ENCODE measurements around the gene FNIP2. TPM values are rescaled to one million over a fixed set of nuclear protein-coding genes. Genes with fewer than 3 reads are reported as not detected.

Gene FNIP2
- total and polyA plus RNA-seq, 9 of the 15 experiments (the other 6 are each of a cell fraction or from before 2014, with no cell fraction given), result 1.7 to 15.5 (median 8.3) TPM

- TF ChIP-seq THRB (CRISPR knock-in tag; conservative IDR thresholded peaks at IDR 0.05) (no peak), ZBTB8A (IDR thresholded peaks at IDR 0.05; ENCODE audit: partially characterized antibody) (no peak), GTF2A2 (tag; IDR thresholded peaks at IDR 0.05) (no peak), ZNF146 (CRISPR knock-in tag; IDR thresholded peaks at IDR 0.05; ENCODE audit: unreplicated experiment) (no peak), DIDO1 (tag; IDR thresholded peaks at IDR 0.05; ENCODE audit: low read depth) (no peak), CHD2 (IDR thresholded peaks at IDR 0.05; ENCODE audit: low read depth, low read length) (no peak), TEAD1 (CRISPR knock-in tag; IDR thresholded peaks at IDR 0.05) (no peak)
These were observed 57.2 kb downstream of the FNIP2 start (continued) for GRCh38 chr4:158826057-158826456.

GRCh38 chr4:158826882-158827281 is 58.1 kb downstream of the FNIP2 start:
- ChIA-PET POLR2A (interaction anchor here (1.0 to 1.7 kb wide), 4 partner anchors 11 to 336 kb away, joined by 3 to 7 read pairs (median 4); no protein-coding TSS in a partner anchor), CTCF (ENCODE audit: low intra/inter-chr PET ratio) (no interaction called here)
- ATAC-seq (peak; percentile 13), DNase-seq (ENCODE audit: extremely low read depth in 1 of 4, low spot score in 3 of 4) (no peak), FAIRE-seq (no peak)
- no TSS peak for BruUV-seq (replicated peaks)
- in situ Hi-C loops (cut with MboI), result no loop called here
- Histone ChIP-seq H3K4me1 (replicated peaks in 1 of 2; ENCODE audit: control insufficient read depth in 2 of 2, insufficient read depth in 2 of 2, low read length in 2 of 2) (peaks cover 13 to 47% of the 10 kb centered on the region in 2 experiments; a peak in 4 of 5 replicates), H3K79me2 (ENCODE audit: control insufficient read depth, insufficient read depth, low read length) (no peaks in the 10 kb centered on the region; the same call in 2 of the 3 replicates), H3K9me1 (ENCODE audit: control insufficient read depth, insufficient read depth, low read length) (no peaks in the 10 kb centered on the region), H4K20me1 (replicated peaks; ENCODE audit: control insufficient read depth, insufficient read depth, low read length) (no peaks in the 10 kb centered on the region), H3K4me2 (ENCODE audit: insufficient read depth, low read length) (no peak overlapping the region), H3K9ac (ENCODE audit: insufficient read depth in 1 of 2, low read depth in 2 of 2, low read length in 2 of 2) (no peak overlapping the region), H3K36me3 (ENCODE audit: control insufficient read depth, insufficient read depth, low read length) (peaks cover 10% of the 10 kb centered on the region; the same call in 2 of the 3 replicates), H3K9me3 (replicated peaks; ENCODE audit: control insufficient read depth, insufficient read depth, low read depth, low read length) (no peaks in the 10 kb centered on the region), H3K27me3 (ENCODE audit: control insufficient read depth in 2 of 2, insufficient read depth in 2 of 2, low read length in 2 of 2) (no peaks in the 10 kb centered on the region; a peak in 1 of 5 replicates), H3K4me3 (no peak overlapping the region), H3K27ac (ENCODE audit: extremely low read depth, low read depth, low read length) (no peak overlapping the region), H2AFZ (ENCODE audit: low read depth, low read length) (no peak overlapping the region)
- 14% methylated on average over 1 of the region's 1 CpG for WGBS (ENCODE audit: insufficient coverage, low coverage, missing lambda C conversion rate)
- intact Hi-C loops (cut with micrococcal nuclease), result loop anchor here (10.0 kb wide), 1 partner anchor 52 kb away; no protein-coding TSS in a partner anchor
- no peak for TF ChIP-seq MAFG (tag; conservative IDR thresholded peaks at IDR 0.05)
- no peak for TF ChIP-seq ZNF277 (CRISPR knock-in tag; IDR thresholded peaks at IDR 0.05; ENCODE audit: borderline replicate concordance)
- TF ChIP-seq KAT2B (IDR thresholded peaks at IDR 0.05; ENCODE audit: low read depth, low read length), result no peak
- TF ChIP-seq CREB1 (IDR thresholded peaks at IDR 0.05), result no peak
- no peak for TF ChIP-seq CREB1 (CRISPR knock-in tag; IDR thresholded peaks at IDR 0.05)
- no peak for TF ChIP-seq BRD9 (IDR thresholded peaks at IDR 0.05; ENCODE audit: low read depth, partially characterized antibody)
- no peak for TF ChIP-seq ZNF655 (CRISPR knock-in tag; IDR thresholded peaks at IDR 0.05)
- TF ChIP-seq ARID3A (IDR thresholded peaks at IDR 0.05; ENCODE audit: borderline replicate concordance, low read depth, low read length), result no peak
- TF ChIP-seq PRMT5 (CRISPR knock-in tag; IDR thresholded peaks at IDR 0.05), result no peak

Measured in K562 (cell line).